RPMI7951 (cell line): ENCODE measurements around the gene DAPK1. TPM values are rescaled to one million over a fixed set of nuclear protein-coding genes. Genes with fewer than 3 reads are reported as not detected.

Source experiments
- DNase-seq: peaks from one replicate; pipeline ENCODE4 v3.0.0-alpha.2; 2012; ENCODE audit warnings: low read depth
- total RNA-seq: library from RNA; depleted of rRNA; stranded (reverse); fragments of >200 nt; shearing (Covaris generic); gene quantifications from 2 replicates; pipeline ENCODE4 v1.2.3, GENCODE V29; 2014

DAPK1 gene
- total RNA-seq, 1 experiment from 2014 or later = 0.12 TPM

DNA sequence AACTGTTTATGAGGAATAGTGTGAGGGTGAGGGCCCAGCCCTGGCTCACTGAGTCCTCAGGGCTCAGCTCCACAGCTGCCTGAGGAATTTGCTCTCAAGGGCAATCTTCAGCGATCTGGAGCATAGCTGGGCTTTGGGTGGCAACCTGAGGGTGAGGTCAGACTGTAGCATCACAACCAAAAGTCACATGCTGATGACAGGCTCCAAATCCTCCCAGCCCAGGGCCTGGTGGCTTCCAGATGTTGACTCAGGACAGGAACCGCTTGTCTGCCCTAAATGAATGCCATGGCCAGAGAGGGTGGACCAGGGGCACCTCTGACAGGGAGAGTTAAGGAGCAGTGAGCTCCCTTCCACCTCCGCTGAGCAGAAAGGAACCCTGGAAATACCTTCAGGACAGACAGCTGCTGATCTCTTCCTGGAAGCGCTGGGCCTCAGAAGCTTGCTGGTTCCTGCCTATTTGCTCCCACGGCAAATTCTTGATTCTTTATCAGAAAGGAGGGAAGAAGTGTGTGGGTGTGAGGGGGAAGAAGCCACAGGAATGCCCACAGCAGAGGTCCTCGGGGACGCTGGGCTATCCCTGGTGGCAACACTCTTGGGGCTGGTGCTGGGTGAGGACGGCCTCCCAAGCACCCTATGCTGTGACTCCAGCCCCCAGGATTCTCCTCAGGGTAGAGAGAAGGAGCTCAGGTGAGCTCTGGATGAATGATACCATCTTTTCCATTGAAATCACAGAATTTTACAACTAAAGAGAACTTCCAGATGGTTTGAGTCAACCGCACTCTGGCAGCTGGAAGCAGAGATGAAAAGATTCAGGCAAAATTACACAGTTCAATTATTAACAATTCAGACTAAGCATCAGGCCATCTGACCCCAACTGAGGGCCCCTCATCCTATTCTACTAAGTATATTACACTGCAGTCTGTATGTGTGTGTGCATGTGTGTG, 214.5 kb downstream of the DAPK1 start:
- peak; percentile 89 for DNase-seq

DNA sequence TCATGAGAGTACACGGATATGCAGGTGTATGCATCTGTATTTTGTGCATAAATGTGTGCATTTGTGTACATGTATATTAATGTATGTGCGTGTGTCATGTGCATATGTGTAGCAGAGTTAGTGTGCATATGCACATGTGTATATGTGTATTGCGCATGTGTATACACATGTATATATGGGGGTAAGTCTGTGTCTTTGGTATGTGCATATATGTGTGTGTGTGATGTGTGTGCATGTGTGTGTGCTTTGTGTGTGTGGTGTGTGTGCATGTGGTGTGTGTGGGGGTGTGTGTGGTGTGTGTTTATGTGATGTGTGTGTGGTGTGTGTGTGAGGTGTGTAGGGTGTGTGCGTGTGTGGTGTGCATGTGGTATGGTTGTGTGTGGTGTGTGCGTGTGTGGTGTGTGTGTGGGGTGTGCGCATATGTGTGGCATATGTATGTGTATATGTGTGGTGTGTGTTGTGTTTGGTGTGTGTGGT, 215.2 kb downstream of the DAPK1 start:
- no peak for DNase-seq

DNA sequence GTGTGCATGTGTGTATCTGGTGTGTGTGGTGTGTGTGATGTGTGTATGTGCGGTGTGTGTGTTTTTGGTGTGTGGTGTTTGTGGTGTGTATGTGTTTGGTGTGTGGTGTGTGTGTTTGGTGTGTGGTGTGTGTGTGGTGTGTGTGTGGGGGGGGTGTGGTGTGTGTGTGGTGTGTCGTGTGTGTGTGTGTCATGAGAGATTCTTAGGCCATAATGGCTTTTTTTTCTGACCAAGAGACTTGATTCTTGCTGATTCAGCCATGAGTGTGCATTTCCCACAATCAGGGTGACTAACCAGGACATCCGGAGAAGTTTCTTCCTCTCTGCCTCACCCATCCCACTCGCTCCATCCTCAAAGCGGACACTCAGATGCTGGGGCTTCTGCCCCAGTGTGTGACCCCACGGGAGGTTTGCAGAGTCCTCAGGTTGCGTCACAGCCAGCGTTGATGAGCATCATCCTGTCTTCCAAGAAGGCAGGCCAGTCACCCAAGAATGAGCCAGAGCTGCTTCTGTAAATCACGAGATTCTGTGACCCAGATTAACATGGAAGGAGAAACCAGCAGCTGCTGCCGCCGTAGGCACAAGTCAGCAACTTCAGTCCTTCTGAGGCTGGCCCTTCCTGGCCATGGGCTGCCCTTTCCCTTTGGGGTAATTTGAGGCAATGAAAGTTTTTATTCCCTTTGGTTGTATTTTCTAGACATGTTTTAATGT, 215.8 kb downstream of the DAPK1 start:
- peak; percentile 98 for DNase-seq

GRCh38 chr9:87713988-87714330, 216.3 kb downstream of the DAPK1 start:
- DNase-seq = no peak

- peak; percentile 75 for DNase-seq
Observed at GRCh38 chr9:87714819-87715218, 217.2 kb downstream of the DAPK1 start.

DNA sequence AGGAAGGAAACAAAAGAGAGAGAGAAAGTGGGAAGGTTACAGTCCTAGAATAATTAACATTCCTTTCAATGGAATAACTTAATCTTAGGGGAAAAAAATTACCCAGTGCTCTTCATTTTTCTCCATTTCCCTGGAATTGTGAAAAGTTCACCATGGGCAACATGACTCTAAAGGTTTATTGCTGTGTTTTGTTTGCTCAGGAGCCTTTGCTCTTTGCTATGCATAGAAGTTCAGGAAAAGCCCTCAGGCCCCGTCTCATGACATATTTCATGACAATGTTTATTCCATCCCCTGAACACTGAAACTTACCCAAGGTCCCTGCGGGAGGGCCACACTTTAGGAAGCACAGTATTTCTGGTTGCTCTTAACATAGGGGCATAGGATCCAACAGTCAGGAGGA, 218.5 kb downstream of the DAPK1 start:
- no peak for DNase-seq

GRCh38 chr9:87717456-87717855, 219.8 kb downstream of the DAPK1 start:
- DNase-seq = no peak

- no peak for DNase-seq
Observed at GRCh38 chr9:87718231-87718630, 220.6 kb downstream of the DAPK1 start.

DNA sequence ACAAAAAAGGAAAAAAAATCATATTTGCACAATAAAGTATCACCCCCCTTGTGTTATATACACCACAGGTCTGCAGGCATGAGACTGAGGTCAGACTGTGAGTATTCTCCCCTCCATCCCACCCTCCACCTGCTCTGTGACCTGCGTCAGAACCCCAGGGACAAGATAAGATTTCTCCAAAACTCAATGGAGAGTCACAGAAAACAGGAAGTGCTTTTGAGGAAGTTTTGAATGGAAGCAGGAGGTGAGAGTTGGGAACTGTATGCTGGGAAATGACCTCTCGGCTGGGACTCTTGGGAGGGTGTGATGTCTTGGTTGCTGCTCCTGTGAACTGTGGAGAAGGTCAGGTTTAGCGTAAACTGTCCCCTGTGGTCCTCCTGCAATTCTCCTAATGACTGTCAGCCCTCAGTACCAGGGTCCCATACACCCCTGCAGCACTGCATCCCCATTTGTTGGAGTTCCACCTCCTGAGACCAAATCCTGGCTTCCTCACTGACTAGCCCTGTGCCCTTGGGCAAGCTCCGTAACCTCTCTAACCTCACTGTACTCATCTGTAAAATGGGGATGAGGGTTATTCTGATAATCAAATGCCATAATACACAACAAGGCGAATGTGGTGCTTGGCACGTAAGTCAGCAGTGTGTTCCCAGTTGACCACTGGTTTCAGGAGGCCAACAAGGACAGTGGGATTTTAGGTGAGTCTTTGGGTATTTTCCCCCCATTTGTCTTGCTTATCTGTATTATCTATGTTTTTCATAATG, 221.4 kb downstream of the DAPK1 start:
- no peak for DNase-seq

GRCh38 chr9:87720173-87720572, 222.5 kb downstream of the DAPK1 start:
- DNase-seq = no peak

DNA sequence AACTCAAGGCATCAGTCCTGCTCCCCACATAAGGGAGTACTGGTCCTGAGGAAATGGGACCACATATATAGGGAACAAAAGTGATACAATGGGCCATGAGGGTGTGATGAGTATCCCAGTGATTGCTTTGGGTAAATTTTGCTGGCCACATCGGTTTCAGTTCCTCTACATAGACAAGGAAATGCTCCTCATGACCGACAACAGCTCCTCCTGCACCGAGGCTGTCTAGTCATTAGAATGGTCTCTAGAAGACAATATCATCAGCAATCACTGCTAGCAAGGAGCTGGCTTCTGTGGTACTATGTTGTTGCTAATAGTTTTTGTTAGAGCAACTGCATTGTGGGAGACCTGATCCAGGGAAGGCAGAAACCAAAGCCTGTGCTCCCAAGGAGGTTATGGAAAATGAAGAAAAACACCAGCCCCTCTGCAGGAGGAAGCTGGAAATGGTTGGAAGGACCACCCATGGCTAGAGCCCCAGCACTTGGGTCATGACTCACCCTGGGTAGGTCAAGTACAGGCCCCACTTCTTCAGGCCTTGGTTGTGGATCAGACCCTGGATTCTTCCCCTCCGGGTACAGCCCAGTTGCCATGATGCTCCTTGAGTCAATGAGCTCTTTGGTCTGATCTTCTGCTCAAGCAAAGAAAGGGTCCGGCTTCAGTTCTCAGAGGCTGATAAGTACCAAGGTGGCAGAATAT, 224.9 kb downstream of the DAPK1 start:
- no peak for DNase-seq

- DNase-seq = peak; percentile 39
Observed at GRCh38 chr9:87725356-87725899, 227.8 kb downstream of the DAPK1 start.

DNA sequence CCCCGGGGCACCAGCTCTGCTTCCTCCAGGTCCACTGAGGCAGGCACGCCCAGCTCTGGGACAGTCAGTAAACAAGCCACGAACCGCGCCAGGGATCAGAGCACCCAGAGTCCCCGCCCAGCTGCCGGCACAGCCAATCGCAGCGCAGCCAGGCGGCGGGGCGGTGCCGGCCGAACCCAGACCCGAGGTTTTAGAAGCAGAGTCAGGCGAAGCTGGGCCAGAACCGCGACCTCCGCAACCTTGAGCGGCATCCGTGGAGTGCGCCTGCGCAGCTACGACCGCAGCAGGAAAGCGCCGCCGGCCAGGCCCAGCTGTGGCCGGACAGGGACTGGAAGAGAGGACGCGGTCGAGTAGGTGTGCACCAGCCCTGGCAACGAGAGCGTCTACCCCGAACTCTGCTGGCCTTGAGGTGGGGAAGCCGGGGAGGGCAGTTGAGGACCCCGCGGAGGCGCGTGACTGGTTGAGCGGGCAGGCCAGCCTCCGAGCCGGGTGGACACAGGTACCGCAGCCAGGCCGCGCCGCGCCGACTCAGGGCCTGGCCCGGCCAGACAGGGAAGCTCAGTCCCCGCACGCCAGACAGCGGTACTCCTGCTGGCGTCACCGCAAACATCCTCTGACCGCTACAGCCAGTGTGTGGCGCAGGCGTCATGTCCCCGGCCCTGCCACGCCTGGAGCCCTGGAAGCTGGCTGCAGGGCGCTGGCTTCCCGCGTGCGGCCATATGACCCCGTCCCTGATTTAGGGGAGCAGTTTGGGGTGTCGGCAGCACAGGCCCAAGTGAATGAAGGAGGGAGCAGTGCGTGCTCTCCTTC, 228.4 kb downstream of the DAPK1 start, which contains the start of gene CTSL:
Gene CTSL, plus strand, starts transcription at position 220 of the 810 bp plus-strand sequence. CDS start 1,485 bp downstream, outside the sequence.
- peak; percentile 86 for DNase-seq

DNA sequence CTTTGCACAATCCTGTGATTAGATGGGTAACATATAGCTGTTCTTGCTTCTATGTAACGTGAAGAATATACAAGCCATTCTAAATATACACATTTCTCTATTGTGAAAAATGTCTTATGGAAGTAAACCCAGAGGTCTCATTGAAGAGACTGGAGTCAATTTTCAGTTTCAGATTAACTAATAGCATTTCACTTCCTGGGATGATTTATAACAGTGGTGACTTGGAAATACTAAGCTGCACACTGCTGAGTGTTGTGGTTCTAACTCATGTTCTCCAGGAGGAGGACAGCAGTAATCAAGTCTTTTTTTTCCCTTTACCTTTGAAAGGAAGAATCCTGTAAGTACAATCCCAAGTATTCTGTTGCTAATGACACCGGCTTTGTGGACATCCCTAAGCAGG, 231.6 kb downstream of the DAPK1 start:
- DNase-seq = no peak

- DNase-seq = no peak
Observed at GRCh38 chr9:87731321-87731720, 233.7 kb downstream of the DAPK1 start.

DNA sequence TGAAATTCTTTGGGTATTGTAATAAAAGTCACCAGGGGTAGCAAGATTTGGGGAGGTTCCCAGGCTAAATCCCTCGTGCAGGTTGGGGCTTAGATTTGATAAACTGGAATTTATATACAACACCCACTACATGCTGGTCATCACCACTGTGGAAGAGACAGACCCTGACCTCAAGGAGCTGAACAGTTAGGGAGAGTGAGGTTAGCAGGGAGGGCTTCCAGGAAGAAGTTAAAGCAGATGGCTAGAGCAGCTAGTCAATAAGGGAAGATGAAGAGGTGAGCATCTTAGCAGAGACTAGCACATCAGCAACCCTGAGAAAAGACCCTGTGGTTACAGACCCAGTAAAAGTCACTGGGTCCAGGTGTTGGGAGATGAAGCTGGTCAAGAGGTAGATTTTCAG, 234.7 kb downstream of the DAPK1 start:
- no peak for DNase-seq

DNA sequence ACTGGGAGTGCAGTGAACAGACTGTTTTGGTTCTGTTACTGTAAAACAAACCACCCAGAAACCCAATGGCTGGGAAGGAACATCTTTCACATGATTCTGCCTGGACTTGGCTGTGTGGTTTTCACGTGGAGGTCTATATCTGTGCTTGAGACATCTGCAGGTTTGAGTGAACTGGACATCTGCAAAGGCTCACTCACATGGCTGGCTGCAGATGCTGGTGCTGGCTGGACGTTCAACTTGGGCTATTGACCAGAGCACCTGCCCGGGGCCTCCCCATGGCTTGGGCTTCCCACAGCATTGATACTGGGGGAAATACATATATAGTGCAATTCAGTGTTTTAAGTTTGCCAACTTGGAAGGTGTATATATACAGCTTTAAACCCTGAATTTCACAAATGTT, 235.1 kb downstream of the DAPK1 start:
- DNase-seq = no peak

GRCh38 chr9:87733273-87734052, 235.8 kb downstream of the DAPK1 start:
- no peak for DNase-seq

- DNase-seq = no peak
Observed at GRCh38 chr9:87734106-87734505, 236.4 kb downstream of the DAPK1 start.
